Inflammatory macrophage treated with lipopolysaccharide for 4 hours (primary cell): Measurements from ENCODE around the gene UBE2Z.
A peak's percentile ranks its signal among the peaks of the same experiment; 100 is the strongest.
"Not testable (repeated sequence)": the region's sequence is repeated elsewhere in the genome, so short reads cannot be mapped to it uniquely, and the experiment has no call there.

Source experiments
- DNase-seq: peaks from one replicate; pipeline ENCODE4 v3.0.0-alpha.2; 2020

The UBE2Z gene

GRCh38 chr17:48905987-48906515, 2.2 kb upstream of the UBE2Z start:
- DNase-seq = no peak

- DNase-seq = peak; percentile 56
Measured at GRCh38 chr17:48907713-48908046, 527 bp upstream of the UBE2Z start.

GRCh38 chr17:48908853-48909394, 717 bp downstream of the UBE2Z start:
- peak; percentile 66 for DNase-seq

- no peak for DNase-seq
Measured at GRCh38 chr17:48909783-48910182, 1.6 kb downstream of the UBE2Z start.

- DNase-seq = no peak
Measured at GRCh38 chr17:48910370-48910769, 2.2 kb downstream of the UBE2Z start.

- DNase-seq = no peak
Measured at GRCh38 chr17:48912476-48912875, 4.3 kb downstream of the UBE2Z start.

GRCh38 chr17:48915459-48916282, 7.5 kb downstream of the UBE2Z start:
- peak; percentile 96 for DNase-seq

- peak; percentile 39 for DNase-seq
Measured at GRCh38 chr17:48925251-48925990, 17.2 kb downstream of the UBE2Z start.

- DNase-seq = no peak
Measured at GRCh38 chr17:48925991-48926342, 17.8 kb downstream of the UBE2Z start.

GRCh38 chr17:48927978-48928745, 20.0 kb downstream of the UBE2Z start:
- no peak for DNase-seq

- peak; percentile 56 for DNase-seq
Measured at GRCh38 chr17:48928876-48929811, 20.9 kb downstream of the UBE2Z start.

- no peak for DNase-seq
Measured at GRCh38 chr17:48929812-48930165, 21.6 kb downstream of the UBE2Z start.

GRCh38 chr17:48930435-48930873, 22.2 kb downstream of the UBE2Z start:
- DNase-seq = no peak

GRCh38 chr17:48933035-48933434, 24.8 kb downstream of the UBE2Z start:
- no peak for DNase-seq

- DNase-seq = peak; percentile 92
Measured at GRCh38 chr17:48944515-48945260, 36.5 kb downstream of the UBE2Z start, which contains the start of gene SNF8. Gene SNF8 (minus strand): TSS chr17:48944842. CDS start chr17:48944734, 108 bp downstream.

GRCh38 chr17:48945261-48945651, 37.0 kb downstream of the UBE2Z start:
- not testable (repeated sequence) for DNase-seq

GRCh38 chr17:48951572-48951971, 43.4 kb downstream of the UBE2Z start:
- no peak for DNase-seq

GRCh38 chr17:48952904-48953303, 44.7 kb downstream of the UBE2Z start:
- peak; percentile 38 for DNase-seq

- DNase-seq = no peak
Measured at GRCh38 chr17:48954300-48954755, 46.1 kb downstream of the UBE2Z start.

- no peak for DNase-seq
Measured at GRCh38 chr17:48960834-48961515, 52.8 kb downstream of the UBE2Z start.
